HCT116 (cell line): ENCODE results near the gene ZXDC. TPM values are rescaled to one million over a fixed set of nuclear protein-coding genes. Genes with fewer than 3 reads are reported as not detected.

Source experiments
- ATAC-seq: fragments of 200-7000 bp; cut with Tn5 transposase; 2 replicates; pipeline ENCODE4 v1.9.1; 2020; ENCODE audit warnings: mild to moderate bottlenecking, moderate library complexity
- BruUV-seq: library from RNA; stranded (reverse); fragments of 400-500 nt; replicated peaks from 2 replicates; lab custom pipeline; 2021; lab: Mats Ljungman, UMichigan
- CTCF ChIA-PET: fragments of 300-600 bp; sonication (Branson Sonifier 250); formaldehyde crosslinking; loops from one replicate; lab custom pipeline; 2021; ENCODE audit warnings: antibody characterized with exemption; lab: Charles Lee
- POLR2A ChIA-PET: fragments of 300-600, 350-600 bp; sonication (Branson Sonifier 250); formaldehyde crosslinking; loops from one replicate; lab custom pipeline; 2021; ENCODE audit warnings: antibody characterized with exemption; lab: Charles Lee
- RAD21 ChIA-PET, 2 experiments: fragments of 300-600 bp; sonication (Branson Sonifier 250); formaldehyde crosslinking; loops; one replicate each; lab custom pipeline; 2023; ENCODE audit warnings: low total read pairs in 2 of 2; ENCODE audit not compliant: uncharacterized antibody in 2 of 2, unreplicated experiment in 2 of 2, low non-redundant PET in 1 of 2; lab: Charles Lee
- DNase-seq: peaks from one replicate; pipeline ENCODE4 v3.0.0-alpha.2; 2010; ENCODE audit warnings: low read depth, low spot score
- H2AFZ ChIP-seq: fragments of 200-600 bp; shearing (Covaris generic), sonication (generic); 2 replicates; pipeline ENCODE4 v1.6.1; 2017; ENCODE audit warnings: low read depth, mixed run types, mixed read lengths, antibody characterized with exemption, low read length; ENCODE audit not compliant: poor library complexity, severe bottlenecking
- H3K27ac ChIP-seq: 2 replicates; pipeline ENCODE4 v1.5.1; 2012; ENCODE audit warnings: low read depth, low read length
- H3K27me3 ChIP-seq: fragments of 200-600 bp; sonication (generic); 2 replicates; pipeline ENCODE4 v1.6.1; 2016; ENCODE audit warnings: mixed run types, low read length, mixed read lengths; ENCODE audit not compliant: insufficient read depth
- H3K36me3 ChIP-seq, 2 experiments: fragments of 200-500 bp in 1 of 2; fragments of 200-600 bp in 1 of 2; sonication (Bioruptor generic) in 1 of 2; sonication (generic) in 1 of 2; 2 replicates each; pipeline versions ENCODE4 v1.5.1 to v1.6.1; 2014 to 2016; ENCODE audit warnings: low read length in 2 of 2, inconsistent platforms in 1 of 2, mixed read lengths in 1 of 2, mixed run types in 1 of 2; ENCODE audit not compliant: insufficient read depth in 2 of 2, control insufficient read depth in 1 of 2
- H3K4me1 ChIP-seq, 2 experiments: fragments of 200-600 bp in 1 of 2; sonication (generic) in 1 of 2; 2 replicates each; pipeline versions ENCODE4 v1.5.1 to v1.6.1; 2012 to 2017; ENCODE audit warnings: low read length in 2 of 2, inconsistent platforms in 1 of 2, mild to moderate bottlenecking in 1 of 2, mixed read lengths in 1 of 2, mixed run types in 1 of 2, moderate library complexity in 1 of 2; ENCODE audit not compliant: insufficient read depth in 2 of 2, control insufficient read depth in 1 of 2
- H3K4me2 ChIP-seq: fragments of 200-600 bp; sonication (generic); 2 replicates; pipeline ENCODE4 v1.6.1; 2017; ENCODE audit warnings: mixed run types, low read length, mixed read lengths
- H3K4me3 ChIP-seq, 2 experiments: fragments of 200-600 bp in 1 of 2; sonication (generic) in 1 of 2; replicated peaks in 1 of 2; 2 replicates each; pipeline ENCODE4 v1.5.1; 2011 to 2016; ENCODE audit warnings: low read length in 2 of 2, control low read depth in 1 of 2, low read depth in 1 of 2, mild to moderate bottlenecking in 1 of 2, mixed read lengths in 1 of 2, mixed run types in 1 of 2
- H3K79me2 ChIP-seq: fragments of 200-600 bp; sonication (generic); 2 replicates; pipeline ENCODE4 v1.6.1; 2017; ENCODE audit warnings: mild to moderate bottlenecking, mixed run types, low read length, moderate library complexity, mixed read lengths; ENCODE audit not compliant: insufficient read depth
- H3K9ac ChIP-seq: fragments of 200-600 bp; sonication (generic); 2 replicates; pipeline ENCODE4 v1.6.1; 2016; ENCODE audit warnings: low read length, mixed read lengths
- H3K9me2 ChIP-seq: fragments of 200-600 bp; sonication (generic), shearing (Covaris generic); 2 replicates; pipeline ENCODE4 v1.6.1; 2017; ENCODE audit warnings: mixed run types, mild to moderate bottlenecking, moderate library complexity; ENCODE audit not compliant: insufficient read depth
- H3K9me3 ChIP-seq, 2 experiments: fragments of 200-500 bp in 1 of 2; fragments of 200-600 bp in 1 of 2; sonication (Bioruptor generic) in 1 of 2; sonication (generic) in 1 of 2; 2 replicates each; pipeline ENCODE4 v1.6.1; 2014 to 2017; ENCODE audit warnings: low read length in 2 of 2, mixed read lengths in 2 of 2, inconsistent platforms in 1 of 2, low read depth in 1 of 2, mild to moderate bottlenecking in 1 of 2, mixed run types in 1 of 2, moderate library complexity in 1 of 2; ENCODE audit not compliant: control insufficient read depth in 1 of 2, insufficient read depth in 1 of 2
- H4K20me1 ChIP-seq: fragments of 200-600 bp; sonication (generic), shearing (Covaris generic); 2 replicates; pipeline ENCODE4 v1.6.1; 2017; ENCODE audit warnings: mixed run types, mild to moderate bottlenecking, moderate library complexity; ENCODE audit not compliant: insufficient read depth
- CBX3 ChIP-seq: IDR thresholded peaks from 2 replicates; pipeline ENCODE4 v1.6.1; 2012; ENCODE audit warnings: low read depth
- CTCF ChIP-seq, 3 experiments: fragments of 200-600 bp in 1 of 3; sonication (generic) in 1 of 3; IDR thresholded peaks in 2 of 3; conservative IDR thresholded peaks in 1 of 3; 2 replicates each; pipeline ENCODE4 v1.5.1; 2012 to 2017; ENCODE audit warnings: low read depth in 2 of 3, low read length in 2 of 3, antibody characterized with exemption in 1 of 3, borderline replicate concordance in 1 of 3, control low read depth in 1 of 3, mild to moderate bottlenecking in 1 of 3, mixed read lengths in 1 of 3, mixed run types in 1 of 3, moderate library complexity in 1 of 3; ENCODE audit not compliant: insufficient read depth in 1 of 3
- EGR1 ChIP-seq: IDR thresholded peaks from 2 replicates; pipeline ENCODE4 v1.6.1; 2012; ENCODE audit warnings: low read depth
- ELF1 ChIP-seq: IDR thresholded peaks from 2 replicates; pipeline ENCODE4 v1.6.1; 2012; ENCODE audit warnings: low read depth, borderline replicate concordance
- FOSL1 ChIP-seq: IDR thresholded peaks from 2 replicates; pipeline ENCODE4 v1.6.1; 2012; ENCODE audit warnings: low read depth
- RAD21 ChIP-seq: IDR thresholded peaks from 2 replicates; pipeline ENCODE4 v1.6.1; 2012; ENCODE audit warnings: low read depth, mild to moderate bottlenecking
- SIN3A ChIP-seq: IDR thresholded peaks from 2 replicates; pipeline ENCODE4 v1.6.1; 2012; ENCODE audit warnings: low read depth
- SP1 ChIP-seq: IDR thresholded peaks from 2 replicates; pipeline ENCODE4 v1.6.1; 2012; ENCODE audit warnings: low read depth
- TCF7L2 ChIP-seq: IDR thresholded peaks from 2 replicates; pipeline ENCODE4 v1.7.0; 2011; ENCODE audit warnings: borderline replicate concordance, inconsistent platforms; ENCODE audit not compliant: insufficient read depth, insufficient read length; ENCODE audit errors: extremely low read depth
- YY1 ChIP-seq: IDR thresholded peaks from 2 replicates; pipeline ENCODE4 v1.6.1; 2011; ENCODE audit warnings: low read length, low read depth, moderate library complexity, mild to moderate bottlenecking; ENCODE audit not compliant: insufficient replicate concordance; ENCODE audit errors: extremely low read depth
- ZBTB33 ChIP-seq: IDR thresholded peaks from 2 replicates; pipeline ENCODE4 v1.6.1; 2011; ENCODE audit warnings: mild to moderate bottlenecking, low read length, moderate library complexity; ENCODE audit not compliant: insufficient replicate concordance; ENCODE audit errors: extremely low read depth
- ZNF274 ChIP-seq: fragments of 200-500 bp; sonication (Bioruptor generic); IDR thresholded peaks from 2 replicates; pipeline ENCODE4 v1.6.1; 2014; ENCODE audit warnings: mild to moderate bottlenecking, low read depth, low read length, inconsistent platforms
- intact Hi-C: fragments of 100-400 bp; cut with micrococcal nuclease; formaldehyde crosslinking; loops from 2 replicates; pipeline ENCODE4 v1.10.0; 2022
- total RNA-seq: library from RNA; stranded (reverse); gene quantifications from one replicate; pipeline ENCODE4 v1.2.1, GENCODE V29; 2021; ENCODE audit not compliant: unreplicated experiment
- TF ChIP-seq, protein P1 (sequence below): IDR thresholded peaks from 2 replicates; pipeline ENCODE4 v1.6.1; 2012

Gene ZXDC
- total RNA-seq, 1 experiment from 2014 or later, result 29.9 TPM

GRCh38 chr3:126402178-126402577 is 73.5 kb downstream of the ZXDC start:
- Histone ChIP-seq H4K20me1 (no peaks in the 10 kb centered on the region), H3K4me1 (no peaks in the 10 kb centered on the region), H3K9me3 (no peaks in the 10 kb centered on the region), H3K4me2 (no peak overlapping the region), H3K27me3 (no peaks in the 10 kb centered on the region), H2AFZ (no peak overlapping the region), H3K36me3 (no peaks in the 10 kb centered on the region), H3K79me2 (no peaks in the 10 kb centered on the region)
- POLR2A ChIA-PET, result interaction anchor here (0.7 kb wide), 1 partner anchor 9 kb away, joined by 3 read pairs; no protein-coding TSS in a partner anchor
- DNase-seq, result no peak
- BruUV-seq, result no TSS peak
- TF ChIP-seq YY1, result no peak
- TF ChIP-seq, protein P1, sequence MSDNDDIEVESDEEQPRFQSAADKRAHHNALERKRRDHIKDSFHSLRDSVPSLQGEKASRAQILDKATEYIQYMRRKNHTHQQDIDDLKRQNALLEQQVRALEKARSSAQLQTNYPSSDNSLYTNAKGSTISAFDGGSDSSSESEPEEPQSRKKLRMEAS, result no peak
- no peak for TF ChIP-seq ZNF274
- no peak for TF ChIP-seq ELF1
- no peak for TF ChIP-seq SP1
- TF ChIP-seq, all 23 proteins: peak for 0
- no peak for ATAC-seq
- Histone ChIP-seq H3K9ac (no peak overlapping the region), H3K4me3 (no peak overlapping the region), H3K9me2 (no peaks in the 10 kb centered on the region), H3K27ac (no peak overlapping the region)
- ChIA-PET RAD21 (no interaction called here), CTCF (no interaction called here)
- intact Hi-C loops, result no loop called here

DNA sequence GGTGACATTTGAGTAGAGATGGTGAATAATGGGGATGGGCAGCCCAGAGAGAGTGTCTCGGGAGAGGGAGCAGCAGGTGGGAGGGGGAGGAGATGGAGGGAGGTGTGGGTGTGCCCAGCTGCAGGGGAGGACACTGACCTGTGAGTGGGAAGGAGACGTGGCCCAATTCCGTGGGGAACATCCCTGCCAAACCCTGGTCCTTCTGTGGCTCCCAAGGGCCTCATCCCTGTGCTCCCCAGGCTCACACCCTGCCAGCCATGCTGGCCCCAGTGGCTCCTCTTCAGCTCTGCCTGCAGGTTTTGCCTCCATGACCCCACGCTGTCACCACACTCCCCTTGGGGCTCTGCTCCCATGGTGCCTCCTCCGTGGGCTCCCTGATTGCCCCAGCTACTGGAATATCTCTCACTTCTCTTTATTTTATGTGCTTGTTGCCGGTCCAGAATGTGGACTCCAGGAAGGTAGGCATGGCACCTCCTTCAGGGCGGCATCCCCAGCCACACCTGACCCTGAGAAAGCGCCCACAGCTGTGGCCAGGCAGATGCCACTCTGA is 74.0 kb downstream of the ZXDC start:
- no peak for DNase-seq
- no peaks in the 10 kb centered on the region for H3K27me3 ChIP-seq
- no peak overlapping the region for H2AFZ ChIP-seq
- CTCF ChIA-PET, result no interaction called here
- no peak overlapping the region for H3K27ac ChIP-seq
- POLR2A ChIA-PET, result no interaction called here
- no peak overlapping the region for H3K4me2 ChIP-seq
- H3K79me2 ChIP-seq, result no peaks in the 10 kb centered on the region
- no peak for ATAC-seq
- H3K36me3 ChIP-seq, result no peaks in the 10 kb centered on the region
- no peaks in the 10 kb centered on the region for H3K4me1 ChIP-seq
- H3K9me3 ChIP-seq, result no peaks in the 10 kb centered on the region
- BruUV-seq, result no TSS peak
- H4K20me1 ChIP-seq, result no peaks in the 10 kb centered on the region
- no peaks in the 10 kb centered on the region for H3K9me2 ChIP-seq
- no peak overlapping the region for H3K4me3 ChIP-seq
- intact Hi-C loops, result no loop called here
- H3K9ac ChIP-seq, result no peak overlapping the region
- RAD21 ChIA-PET, result no interaction called here
- TF ChIP-seq, protein P1, result no peak
- TF ChIP-seq ZBTB33 (no peak), TCF7L2 (no peak), CBX3 (no peak), RAD21 (no peak), SIN3A (no peak), CTCF (IDR thresholded peaks at IDR 0.05 in 2 of 3, conservative IDR thresholded peaks at IDR 0.05 in 1 of 3; ENCODE audit: borderline replicate concordance in 1 of 3, insufficient read depth in 1 of 3, low read depth in 2 of 3, low read length in 2 of 3) (no peak), FOSL1 (no peak), EGR1 (no peak), ZNF274 (no peak)
